GM23338 (cell line): ENCODE results near the gene DGCR8.

Experiments
- CTCF ChIP-seq, 2 experiments: fragments of 200-600 bp in 1 of 2; sonication (generic) in 1 of 2; conservative IDR thresholded peaks; 2 replicates each; pipeline versions ENCODE4 v1.5.1 to v1.6.1; 2016 to 2017; ENCODE audit warnings: antibody characterized with exemption in 2 of 2, low read depth in 2 of 2, mild to moderate bottlenecking in 2 of 2, moderate library complexity in 1 of 2
- EZH2 ChIP-seq: fragments of 200-600 bp; sonication (generic); IDR thresholded peaks from one replicate; pipeline ENCODE4 v1.8.0; 2017; ENCODE audit warnings: antibody characterized with exemption, mild to moderate bottlenecking, low read depth; ENCODE audit not compliant: unreplicated experiment
- POLR2AphosphoS5 ChIP-seq: IDR thresholded peaks from 2 replicates; pipeline ENCODE4 v1.6.1; 2016; ENCODE audit warnings: antibody characterized with exemption, low read depth

- TF ChIP-seq CTCF (conservative IDR thresholded peaks at IDR 0.05; ENCODE audit: low read depth in 2 of 2) (no peak), EZH2 (no peak), POLR2AphosphoS5 (no peak)
Observed at GRCh38 chr22:20095521-20095920, 15.5 kb downstream of the DGCR8 start.
